IMR-90 (cell line): ENCODE measurements around the gene CXCR6.

ENCODE experiments used
- CEBPB ChIP-seq: IDR thresholded peaks from 2 replicates; pipeline ENCODE4 v1.6.1; 2012; ENCODE audit warnings: low read depth, low read length, improper control_type of control experiment
- CTCF ChIP-seq: conservative IDR thresholded peaks from 2 replicates; pipeline ENCODE4 v1.5.1; 2012; ENCODE audit warnings: mild to moderate bottlenecking, low read depth, low read length, improper control_type of control experiment
- FOS ChIP-seq: fragments of 150-350 bp; IDR thresholded peaks from 2 replicates; pipeline ENCODE4 v1.6.1; 2016; ENCODE audit warnings: low read depth, low read length
- MAZ ChIP-seq: IDR thresholded peaks from 2 replicates; pipeline ENCODE4 v1.6.1; 2012; ENCODE audit warnings: low read depth, mild to moderate bottlenecking, low read length, improper control_type of control experiment, moderate library complexity, borderline replicate concordance
- MXI1 ChIP-seq: IDR thresholded peaks from 2 replicates; pipeline ENCODE4 v1.6.1; 2012; ENCODE audit warnings: low read depth, mild to moderate bottlenecking, low read length, moderate library complexity, borderline replicate concordance
- POLR2A ChIP-seq: IDR thresholded peaks from 2 replicates; pipeline ENCODE4 v1.6.1; 2012; ENCODE audit warnings: mild to moderate bottlenecking, low read depth, low read length
- RAD21 ChIP-seq: IDR thresholded peaks from 2 replicates; pipeline ENCODE4 v1.6.1; 2012; ENCODE audit warnings: low read length, improper control_type of control experiment
- RCOR1 ChIP-seq: IDR thresholded peaks from 2 replicates; pipeline ENCODE4 v1.6.1; 2012; ENCODE audit warnings: mild to moderate bottlenecking, low read length, improper control_type of control experiment; ENCODE audit not compliant: insufficient replicate concordance
- RFX5 ChIP-seq: IDR thresholded peaks from 2 replicates; pipeline ENCODE4 v1.8.0; 2012; ENCODE audit warnings: low read depth, mild to moderate bottlenecking, low read length, moderate library complexity

DNA sequence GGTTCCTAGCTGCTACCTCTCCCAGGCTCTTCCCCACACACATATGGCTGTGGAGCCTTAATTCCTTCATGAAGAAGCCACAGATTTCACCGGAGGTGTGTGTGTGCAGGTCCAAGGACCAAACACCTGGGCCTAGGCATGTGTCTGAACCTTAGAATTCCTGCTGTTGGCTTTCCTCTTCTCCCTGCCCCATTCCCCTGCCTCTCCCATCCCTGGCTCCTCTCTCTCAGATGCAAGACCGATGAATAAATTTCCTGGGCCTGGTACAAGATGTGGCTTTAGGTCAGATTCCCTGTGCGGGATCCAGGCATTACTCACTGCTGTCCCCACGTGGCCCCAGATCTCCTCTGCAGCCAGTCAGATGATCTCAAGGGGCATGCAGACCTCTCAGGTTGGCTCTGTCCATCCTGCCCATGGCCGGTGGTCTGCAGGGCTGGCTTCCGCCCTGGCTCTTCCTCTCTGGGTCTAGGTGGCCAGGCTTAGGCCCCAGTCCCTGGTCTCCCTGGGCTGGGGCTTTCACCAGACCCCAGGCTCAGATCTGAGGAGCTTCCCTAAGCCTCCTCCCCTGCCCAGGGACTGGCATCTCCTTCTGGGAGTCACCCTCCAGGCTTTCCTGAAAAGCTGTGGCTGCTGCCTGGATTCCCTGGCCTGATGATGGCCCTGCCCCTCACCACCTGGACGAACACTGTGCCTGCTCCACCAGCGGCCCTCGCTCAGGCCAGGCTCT is 36.4 kb upstream of the CXCR6 start:
- TF ChIP-seq RAD21 (peak; percentile 72), POLR2A (no peak), CTCF (peak; percentile 63), RFX5 (no peak), MXI1 (no peak), MAZ (no peak), FOS (no peak), CEBPB (no peak), RCOR1 (no peak)
